Loucy (cell line): ENCODE data around the gene MBD2.
A peak's percentile ranks its signal among the peaks of the same experiment; 100 is the strongest.

Experiments used
- H2AFZ ChIP-seq: fragments of 200-600 bp; sonication (generic); 2 replicates; pipeline ENCODE4 v1.6.0; 2016; ENCODE audit warnings: antibody characterized with exemption, mild to moderate bottlenecking, low read length, moderate library complexity
- H3F3A ChIP-seq: fragments of 200-600 bp; 2 replicates; pipeline ENCODE4 v1.6.0; 2016; ENCODE audit warnings: antibody characterized with exemption, low read depth, mild to moderate bottlenecking
- H3K27me3 ChIP-seq: fragments of 200-600 bp; sonication (generic); 2 replicates; pipeline ENCODE4 v1.6.1; 2014; ENCODE audit warnings: low read length, mild to moderate bottlenecking; ENCODE audit not compliant: insufficient read depth, poor library complexity, severe bottlenecking
- H3K36me3 ChIP-seq: fragments of 200-600 bp; sonication (generic); 2 replicates; pipeline ENCODE4 v1.6.1; 2016; ENCODE audit warnings: low read length; ENCODE audit not compliant: insufficient read depth
- H3K4me1 ChIP-seq: fragments of 200-600 bp; sonication (generic); 2 replicates; pipeline ENCODE4 v1.5.1; 2014; ENCODE audit warnings: low read length, mild to moderate bottlenecking; ENCODE audit not compliant: insufficient read depth, poor library complexity, severe bottlenecking
- H3K4me2 ChIP-seq: fragments of 200-600 bp; sonication (generic); 2 replicates; pipeline ENCODE4 v1.6.0; 2014; ENCODE audit warnings: antibody characterized with exemption, low read length, low read depth, mild to moderate bottlenecking; ENCODE audit not compliant: poor library complexity, severe bottlenecking
- H3K4me3 ChIP-seq: fragments of 200-600 bp; sonication (generic); 2 replicates; pipeline ENCODE4 v1.5.1; 2014; ENCODE audit warnings: low read length, mild to moderate bottlenecking, mixed read lengths; ENCODE audit not compliant: poor library complexity, severe bottlenecking
- H3K79me2 ChIP-seq: fragments of 200-600 bp; sonication (generic); 2 replicates; pipeline ENCODE4 v1.6.1; 2014; ENCODE audit warnings: low read length; ENCODE audit not compliant: insufficient read depth
- H3K9ac ChIP-seq: fragments of 200-600 bp; sonication (generic); 2 replicates; pipeline ENCODE4 v1.6.0; 2014; ENCODE audit warnings: mild to moderate bottlenecking, low read depth, low read length, moderate library complexity; ENCODE audit not compliant: poor library complexity, severe bottlenecking
- H3K9me2 ChIP-seq: fragments of 200-600 bp; sonication (generic); replicated peaks from 2 replicates; pipeline ENCODE4 v1.6.1; 2016; ENCODE audit warnings: low read depth, low read length, mixed read lengths
- H3K9me3 ChIP-seq: fragments of 200-600 bp; sonication (generic); 2 replicates; pipeline ENCODE4 v1.6.1; 2014; ENCODE audit warnings: mild to moderate bottlenecking, antibody characterized with exemption, low read length, low read depth; ENCODE audit not compliant: insufficient read depth
- H4K20me1 ChIP-seq: fragments of 200-600 bp; sonication (generic); 2 replicates; pipeline ENCODE4 v1.6.0; 2014; ENCODE audit warnings: antibody characterized with exemption, low read length, mild to moderate bottlenecking; ENCODE audit not compliant: insufficient read depth, poor library complexity, severe bottlenecking
- CTCF ChIP-seq: fragments of 200-600 bp; sonication (generic); conservative IDR thresholded peaks from 2 replicates; pipeline ENCODE4 v1.5.1; 2014; ENCODE audit warnings: mild to moderate bottlenecking, antibody characterized with exemption, low read length
- EZH2phosphoT487 ChIP-seq: fragments of 200-600 bp; IDR thresholded peaks from 2 replicates; pipeline ENCODE4 v1.6.1; 2018; ENCODE audit warnings: antibody characterized with exemption, mild to moderate bottlenecking, moderate library complexity, borderline replicate concordance

Gene MBD2

DNA sequence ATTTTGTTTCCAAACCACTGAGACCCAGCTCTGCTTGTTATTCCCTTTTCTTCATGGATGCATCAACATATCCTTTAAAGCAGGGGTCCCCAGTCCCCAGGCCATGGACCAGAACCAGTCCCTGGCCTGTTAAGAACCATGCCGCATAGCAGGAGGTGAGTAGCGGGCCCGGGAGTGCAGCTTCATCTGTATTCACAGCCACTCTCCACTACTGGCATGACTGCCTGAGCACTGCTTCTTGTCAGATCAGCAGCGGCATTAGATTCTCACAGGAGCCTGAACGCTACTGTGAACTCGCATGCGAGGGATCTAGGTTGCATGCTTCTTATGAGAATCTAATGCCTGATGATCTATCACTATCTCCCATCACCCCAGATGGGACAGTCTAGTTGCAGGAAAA, 43.2 kb upstream of the MBD2 start:
- H3K4me2 ChIP-seq = no peak overlapping the region
- H3K4me3 ChIP-seq = no peak overlapping the region
- H2AFZ ChIP-seq = no peak overlapping the region
- H3F3A ChIP-seq = no peaks in the 10 kb centered on the region
- TF ChIP-seq EZH2phosphoT487 (no peak), CTCF (no peak)
- no peaks in the 10 kb centered on the region for H3K27me3 ChIP-seq
- H3K9me3 ChIP-seq = no peaks in the 10 kb centered on the region
- H3K36me3 ChIP-seq = no peaks in the 10 kb centered on the region
- no peaks in the 10 kb centered on the region for H4K20me1 ChIP-seq
- peaks cover 18% of the 10 kb centered on the region for H3K4me1 ChIP-seq
- no peaks in the 10 kb centered on the region for H3K79me2 ChIP-seq
- no peaks in the 10 kb centered on the region for H3K9me2 ChIP-seq
- H3K9ac ChIP-seq = no peak overlapping the region

GRCh38 chr18:54263904-54264336, 39.5 kb upstream of the MBD2 start:
- H3K9me3 ChIP-seq = no peaks in the 10 kb centered on the region
- no peak overlapping the region for H3K4me2 ChIP-seq
- no peaks in the 10 kb centered on the region for H3K79me2 ChIP-seq
- no peaks in the 10 kb centered on the region for H3K36me3 ChIP-seq
- H4K20me1 ChIP-seq = no peaks in the 10 kb centered on the region
- no peak overlapping the region for H3K9ac ChIP-seq
- H3F3A ChIP-seq = no peaks in the 10 kb centered on the region
- no peaks in the 10 kb centered on the region for H3K27me3 ChIP-seq
- no peaks in the 10 kb centered on the region for H3K9me2 ChIP-seq
- no peak for TF ChIP-seq EZH2phosphoT487
- TF ChIP-seq CTCF = no peak
- H2AFZ ChIP-seq = peak overlapping the region; percentile 0; the same call in 1 of the 2 replicates
- peaks cover 5% of the 10 kb centered on the region for H3K4me1 ChIP-seq
- H3K4me3 ChIP-seq = no peak overlapping the region

DNA sequence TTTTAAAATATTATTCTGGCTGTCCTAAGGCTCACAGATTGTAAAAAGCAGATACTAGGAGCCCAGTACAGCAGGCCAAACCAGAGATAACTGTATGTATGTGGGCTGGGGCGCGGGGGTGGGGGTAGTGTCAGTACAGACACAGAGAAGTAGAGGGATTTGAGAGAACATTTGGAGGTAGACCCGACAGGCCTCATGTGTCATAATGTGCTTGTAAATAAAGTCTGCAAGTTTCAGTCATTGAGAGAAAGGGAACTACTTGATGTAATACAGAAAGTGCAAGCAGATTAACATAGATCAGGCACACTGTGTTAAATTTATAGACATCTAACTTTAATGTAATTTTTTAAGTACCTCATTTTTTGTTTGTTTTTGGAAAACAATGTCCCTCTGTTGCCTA, 37.4 kb upstream of the MBD2 start:
- no peak overlapping the region for H2AFZ ChIP-seq
- H3K4me1 ChIP-seq = no peaks in the 10 kb centered on the region

More for the DNA sequence above, 37.4 kb upstream of the MBD2 start:
- no peaks in the 10 kb centered on the region for H3K9me3 ChIP-seq
- no peaks in the 10 kb centered on the region for H3K36me3 ChIP-seq
- no peak overlapping the region for H3K9ac ChIP-seq
- H3F3A ChIP-seq = no peaks in the 10 kb centered on the region
- no peaks in the 10 kb centered on the region for H3K9me2 ChIP-seq
- H3K4me3 ChIP-seq = no peak overlapping the region
- no peak overlapping the region for H3K4me2 ChIP-seq
- no peaks in the 10 kb centered on the region for H3K79me2 ChIP-seq
- no peaks in the 10 kb centered on the region for H3K27me3 ChIP-seq
- TF ChIP-seq CTCF = no peak
- no peak for TF ChIP-seq EZH2phosphoT487
- no peaks in the 10 kb centered on the region for H4K20me1 ChIP-seq
